Epithelial cell of proximal tubule (primary cell): Measurements from ENCODE around the gene MAPK7. TPM values are rescaled to one million over a fixed set of nuclear protein-coding genes. Genes with fewer than 3 reads are reported as not detected.
A peak's percentile ranks its signal among the peaks of the same experiment; 100 is the strongest.

Source experiments
- DNase-seq: peaks from one replicate; pipeline ENCODE4 v3.0.0-alpha.2; 2011; ENCODE audit warnings: low read depth
- H3K4me3 ChIP-seq: 2 replicates; pipeline ENCODE4 v1.5.1; 2011; ENCODE audit warnings: low read depth, mild to moderate bottlenecking, low read length
- total RNA-seq: library from RNA; depleted of rRNA; stranded (reverse); fragments of >200 nt; gene quantifications from 2 replicates; pipeline ENCODE4 v1.2.3, GENCODE V29; 2015
- TF ChIP-seq, protein P1 (sequence below): conservative IDR thresholded peaks from 2 replicates; pipeline ENCODE4 v1.5.1; 2012; ENCODE audit warnings: low read depth, mild to moderate bottlenecking, low read length

MAPK7 gene
- total RNA-seq, 1 donor from 2014 or later: 19.0 TPM

DNA sequence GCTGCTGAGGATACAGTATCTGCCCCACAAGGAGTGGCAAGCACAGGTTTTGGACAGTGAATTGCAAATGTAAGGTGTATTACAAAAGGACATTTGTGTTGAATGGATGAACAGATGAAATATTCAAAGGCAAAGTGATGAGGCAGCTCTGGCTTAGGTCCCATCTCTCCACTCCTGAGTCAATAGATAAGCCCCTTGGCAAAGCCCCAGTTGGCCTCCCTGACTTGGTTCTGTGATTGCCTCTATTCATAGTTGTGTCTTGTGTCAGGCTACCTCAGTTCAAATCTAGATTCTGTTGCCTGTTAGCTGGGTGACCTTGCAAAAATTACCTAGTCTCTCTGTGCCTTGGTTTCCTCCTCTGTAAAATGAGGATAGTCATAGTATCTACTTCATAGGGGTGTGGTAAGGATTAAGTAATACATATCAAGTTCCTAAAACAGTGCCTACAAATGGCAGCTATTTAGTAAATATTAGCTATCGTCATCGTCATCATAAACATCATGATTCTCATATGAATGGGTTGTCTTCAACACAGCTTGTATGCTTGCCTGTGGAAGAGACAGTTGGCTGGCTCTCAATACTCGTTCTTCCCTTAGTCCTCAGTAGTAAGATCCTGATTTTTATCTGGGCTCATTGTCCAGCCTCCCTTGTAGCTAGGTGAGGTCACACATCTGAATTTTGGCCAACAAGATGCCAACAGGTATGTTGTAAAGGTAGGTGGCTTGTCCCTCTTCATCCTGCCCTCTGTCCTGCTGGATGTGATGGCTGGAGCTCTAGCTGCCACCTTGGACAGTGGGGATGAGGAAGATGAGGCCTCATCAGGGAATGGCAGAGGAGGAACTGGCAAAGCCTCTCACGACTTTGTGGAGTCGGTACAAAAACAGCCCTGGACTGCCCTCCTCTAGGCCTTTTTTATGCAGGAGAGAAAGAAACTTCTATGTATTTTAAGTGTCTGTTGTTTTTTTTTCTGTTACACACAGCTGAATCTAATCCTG is 10.8 kb downstream of the MAPK7 start:
- no peak for DNase-seq
- TF ChIP-seq, protein P1, sequence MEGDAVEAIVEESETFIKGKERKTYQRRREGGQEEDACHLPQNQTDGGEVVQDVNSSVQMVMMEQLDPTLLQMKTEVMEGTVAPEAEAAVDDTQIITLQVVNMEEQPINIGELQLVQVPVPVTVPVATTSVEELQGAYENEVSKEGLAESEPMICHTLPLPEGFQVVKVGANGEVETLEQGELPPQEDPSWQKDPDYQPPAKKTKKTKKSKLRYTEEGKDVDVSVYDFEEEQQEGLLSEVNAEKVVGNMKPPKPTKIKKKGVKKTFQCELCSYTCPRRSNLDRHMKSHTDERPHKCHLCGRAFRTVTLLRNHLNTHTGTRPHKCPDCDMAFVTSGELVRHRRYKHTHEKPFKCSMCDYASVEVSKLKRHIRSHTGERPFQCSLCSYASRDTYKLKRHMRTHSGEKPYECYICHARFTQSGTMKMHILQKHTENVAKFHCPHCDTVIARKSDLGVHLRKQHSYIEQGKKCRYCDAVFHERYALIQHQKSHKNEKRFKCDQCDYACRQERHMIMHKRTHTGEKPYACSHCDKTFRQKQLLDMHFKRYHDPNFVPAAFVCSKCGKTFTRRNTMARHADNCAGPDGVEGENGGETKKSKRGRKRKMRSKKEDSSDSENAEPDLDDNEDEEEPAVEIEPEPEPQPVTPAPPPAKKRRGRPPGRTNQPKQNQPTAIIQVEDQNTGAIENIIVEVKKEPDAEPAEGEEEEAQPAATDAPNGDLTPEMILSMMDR: no peak
- no peak overlapping the region for H3K4me3 ChIP-seq

DNA sequence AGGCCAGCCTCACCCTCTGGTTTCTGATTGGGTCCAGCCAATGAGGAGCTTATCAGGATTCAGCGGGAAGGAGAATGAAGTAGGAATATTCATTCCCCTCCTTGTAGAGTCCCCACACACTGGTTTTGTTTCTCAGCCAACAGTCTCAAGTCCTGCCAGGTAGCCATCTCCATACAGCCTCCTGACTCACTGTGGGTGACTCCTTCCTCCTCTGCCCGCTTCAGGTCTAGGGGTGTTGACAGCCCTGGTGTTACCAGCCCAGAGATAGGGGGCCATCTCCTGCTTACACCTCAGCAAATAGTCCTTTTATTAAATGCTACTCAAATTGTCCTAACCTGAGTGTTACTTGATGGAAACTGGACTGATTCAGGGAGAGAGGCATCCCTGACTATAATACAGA is 12.7 kb downstream of the MAPK7 start:
- no peak for DNase-seq
- TF ChIP-seq, protein P1: no peak
- no peak overlapping the region for H3K4me3 ChIP-seq

DNA sequence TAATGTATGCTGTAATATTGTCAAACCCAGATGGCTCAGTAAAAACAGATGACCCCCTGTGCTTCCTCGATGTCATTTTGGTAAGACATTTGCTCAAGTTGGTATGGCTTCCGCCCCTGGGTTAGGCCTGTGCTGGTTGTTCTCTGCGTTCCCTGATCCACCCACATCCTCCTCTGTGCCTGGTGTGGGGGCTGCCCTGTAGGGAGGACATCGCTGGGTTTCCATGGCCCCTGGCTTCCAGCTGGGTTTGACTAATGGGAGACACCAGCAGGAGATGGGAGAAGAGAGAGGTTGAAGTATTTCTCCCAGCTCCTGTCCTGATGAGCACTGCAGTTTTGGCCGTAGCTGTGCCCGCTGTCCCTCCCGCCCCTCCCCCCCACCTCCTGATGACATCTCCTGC is 13.1 kb downstream of the MAPK7 start:
- DNase-seq: no peak
- no peak overlapping the region for H3K4me3 ChIP-seq
- TF ChIP-seq, protein P1: no peak

DNA sequence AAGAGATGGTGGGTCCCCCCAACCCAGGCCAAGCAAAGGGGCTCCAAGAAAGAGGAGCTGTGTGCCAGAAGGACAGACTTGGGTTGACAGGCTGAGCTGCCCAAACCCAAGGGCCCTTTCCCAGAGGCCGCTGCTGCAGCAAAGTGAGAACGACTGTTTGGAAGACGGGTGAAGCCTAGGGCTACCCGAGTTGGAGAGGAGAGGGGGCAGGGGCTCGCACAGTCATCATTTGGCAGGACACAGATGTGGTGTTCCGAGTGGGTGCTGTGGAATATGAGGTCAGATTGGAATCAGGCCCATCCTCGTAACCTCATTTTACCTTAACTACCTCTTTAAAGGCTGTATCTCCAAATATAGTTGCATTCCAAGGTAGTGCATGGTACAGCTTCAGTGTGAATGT is 14.0 kb downstream of the MAPK7 start:
- TF ChIP-seq, protein P1: no peak
- DNase-seq: no peak
- no peak overlapping the region for H3K4me3 ChIP-seq

DNA sequence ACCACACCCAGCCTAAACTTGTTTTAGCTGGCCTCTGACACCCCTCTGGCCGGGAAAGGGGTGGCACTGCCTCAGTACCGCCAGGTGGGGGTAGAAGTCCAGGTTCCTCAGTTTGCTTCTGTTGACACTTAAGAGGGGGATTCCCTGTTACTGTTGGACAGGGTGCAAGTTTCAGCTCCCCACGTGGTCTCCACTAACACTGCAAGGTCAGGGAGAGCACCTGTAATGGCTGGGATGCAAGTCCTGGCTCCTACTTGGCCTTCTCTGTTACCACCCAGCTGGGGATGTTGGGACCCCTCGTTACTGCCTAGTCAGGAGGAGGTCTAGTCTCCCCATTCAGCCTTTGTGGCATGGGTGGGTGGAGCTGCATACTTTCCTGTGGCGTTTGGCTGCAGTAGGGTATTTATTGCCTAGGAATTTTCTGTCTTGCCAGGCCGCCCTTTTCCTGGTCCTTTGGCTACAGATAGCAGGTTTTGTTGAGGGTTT is 19.3 kb downstream of the MAPK7 start:
- TF ChIP-seq, protein P1: peak; percentile 38
- DNase-seq: no peak
- H3K4me3 ChIP-seq: no peak overlapping the region

DNA sequence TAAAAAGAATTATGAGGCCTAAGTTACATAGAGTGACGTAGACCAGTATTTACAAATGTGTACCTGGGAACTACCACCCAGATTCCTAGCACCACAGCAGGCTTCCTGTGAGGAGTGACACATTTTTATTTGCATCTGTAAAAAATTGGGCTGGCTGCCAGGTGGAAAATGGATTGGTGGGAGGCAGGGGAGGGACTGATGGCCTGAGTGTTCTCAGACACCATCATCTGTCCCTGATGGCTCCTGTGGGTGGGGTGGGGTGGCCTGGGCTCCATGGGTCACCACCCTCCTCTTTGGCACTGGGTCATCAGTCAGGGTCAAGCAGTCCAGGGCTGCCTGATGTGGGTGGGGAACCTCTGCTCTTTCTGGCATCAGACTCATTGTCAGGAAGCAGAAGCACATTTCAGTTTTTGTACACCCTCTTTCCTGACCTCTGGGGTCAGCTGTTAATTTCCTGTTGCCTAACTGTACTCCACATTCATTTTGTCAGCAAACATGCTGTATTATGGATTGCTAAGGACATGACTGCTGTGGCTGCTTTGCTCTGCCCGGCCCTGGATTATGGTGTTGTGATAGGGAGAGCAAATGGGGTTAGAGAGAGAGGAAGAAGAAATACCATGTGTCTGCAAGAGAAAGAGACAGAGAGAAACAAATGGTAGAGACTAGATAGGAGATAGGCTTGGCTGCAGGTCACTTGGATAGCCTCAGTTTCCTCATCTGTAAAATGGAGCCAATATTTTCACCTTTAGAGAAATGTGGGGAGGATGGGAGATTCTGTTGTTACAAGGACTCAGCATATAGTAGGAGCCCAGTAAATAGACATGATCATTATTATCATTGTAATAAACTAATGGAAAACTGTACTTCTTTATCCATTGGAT is 20.2 kb downstream of the MAPK7 start:
- no peak overlapping the region for H3K4me3 ChIP-seq
- TF ChIP-seq, protein P1: no peak
- DNase-seq: no peak
